ENCODE data around the gene BLOC1S5. TPM values are rescaled to one million over a fixed set of nuclear protein-coding genes. Genes with fewer than 3 reads are reported as not detected.
"Not testable (repeated sequence)": the region's sequence is repeated elsewhere in the genome, so short reads cannot be mapped to it uniquely, and the experiment has no call there.

BLOC1S5 gene
- total RNA-seq, 4 donors from 2014 or later: 8.3 to 13.1 (median 10.5) TPM

DNA sequence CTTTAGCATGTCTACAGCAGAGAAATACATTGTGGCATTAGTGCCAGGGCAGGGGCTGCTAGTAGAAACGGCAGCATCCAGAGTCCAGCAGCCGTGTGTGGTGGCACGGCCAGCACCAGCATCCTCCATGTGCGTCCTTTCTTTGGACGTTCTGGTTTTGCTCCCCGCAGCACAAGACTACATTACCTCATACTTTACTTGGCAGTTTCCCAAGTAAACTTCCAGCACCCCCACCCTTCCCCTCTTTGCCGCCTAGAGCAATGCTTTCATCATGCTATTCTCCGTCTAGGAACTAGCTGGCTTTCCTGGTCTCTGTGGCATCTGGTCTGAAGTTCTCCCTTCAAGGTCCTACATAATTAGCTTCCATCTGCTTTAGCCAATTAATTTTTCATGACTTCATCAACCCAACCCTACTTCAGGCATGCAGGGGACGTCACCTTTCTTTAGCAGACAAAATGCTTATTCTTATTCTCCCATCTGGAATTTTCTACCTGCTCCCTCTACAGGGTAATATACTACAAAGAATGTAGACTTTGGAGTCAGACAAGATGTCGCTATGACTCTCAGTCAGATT, 67.6 kb downstream of the BLOC1S5 start:
- no peak for DNase-seq (ENCODE audit: low spot score)
- TF ChIP-seq, protein P1, sequence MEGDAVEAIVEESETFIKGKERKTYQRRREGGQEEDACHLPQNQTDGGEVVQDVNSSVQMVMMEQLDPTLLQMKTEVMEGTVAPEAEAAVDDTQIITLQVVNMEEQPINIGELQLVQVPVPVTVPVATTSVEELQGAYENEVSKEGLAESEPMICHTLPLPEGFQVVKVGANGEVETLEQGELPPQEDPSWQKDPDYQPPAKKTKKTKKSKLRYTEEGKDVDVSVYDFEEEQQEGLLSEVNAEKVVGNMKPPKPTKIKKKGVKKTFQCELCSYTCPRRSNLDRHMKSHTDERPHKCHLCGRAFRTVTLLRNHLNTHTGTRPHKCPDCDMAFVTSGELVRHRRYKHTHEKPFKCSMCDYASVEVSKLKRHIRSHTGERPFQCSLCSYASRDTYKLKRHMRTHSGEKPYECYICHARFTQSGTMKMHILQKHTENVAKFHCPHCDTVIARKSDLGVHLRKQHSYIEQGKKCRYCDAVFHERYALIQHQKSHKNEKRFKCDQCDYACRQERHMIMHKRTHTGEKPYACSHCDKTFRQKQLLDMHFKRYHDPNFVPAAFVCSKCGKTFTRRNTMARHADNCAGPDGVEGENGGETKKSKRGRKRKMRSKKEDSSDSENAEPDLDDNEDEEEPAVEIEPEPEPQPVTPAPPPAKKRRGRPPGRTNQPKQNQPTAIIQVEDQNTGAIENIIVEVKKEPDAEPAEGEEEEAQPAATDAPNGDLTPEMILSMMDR (IDR thresholded peaks at IDR 0.05): no peak
- ATAC-seq (ENCODE audit: low FRiP score): no peak

DNA sequence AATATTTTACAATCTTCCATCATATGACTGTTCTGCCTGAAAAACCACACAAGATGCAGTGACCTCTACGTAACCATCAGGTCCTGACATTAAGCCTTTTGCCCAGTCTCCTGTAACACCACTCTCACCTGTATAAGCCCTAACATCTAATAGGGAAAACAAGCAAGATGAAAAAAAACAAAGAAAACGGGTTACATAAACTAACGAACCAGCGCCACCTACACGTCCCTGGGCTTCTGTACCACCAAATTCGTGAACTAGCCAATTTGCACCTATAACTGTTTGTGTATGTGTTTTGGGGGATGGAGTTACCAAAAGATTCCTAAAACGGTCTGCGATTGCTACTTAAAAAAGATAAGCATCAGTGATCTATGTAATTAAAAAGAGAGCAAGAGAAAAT, 70.2 kb downstream of the BLOC1S5 start:
- DNase-seq (ENCODE audit: low spot score) (no peak), ATAC-seq (ENCODE audit: low FRiP score) (no peak)
- TF ChIP-seq, protein P1 (IDR thresholded peaks at IDR 0.05): no peak

DNA sequence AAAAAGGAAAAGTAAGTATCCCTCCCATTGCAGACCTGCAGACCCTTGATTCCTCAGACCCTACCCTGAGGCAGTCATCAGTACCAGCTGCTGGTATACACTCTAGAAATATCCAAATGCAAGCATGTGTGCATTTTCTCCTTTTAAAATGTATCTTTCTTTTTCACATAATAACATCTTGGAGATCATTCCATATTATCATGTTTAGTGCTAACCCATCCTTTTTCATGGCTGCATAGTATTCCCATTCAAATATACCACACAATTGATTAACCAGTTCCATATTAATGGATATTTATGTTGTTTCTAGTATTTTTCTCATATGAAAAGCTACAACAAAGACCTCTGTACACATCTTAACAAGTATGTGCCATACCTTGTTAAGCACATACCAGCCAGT, 70.8 kb downstream of the BLOC1S5 start:
- DNase-seq (ENCODE audit: low spot score) (no peak), ATAC-seq (ENCODE audit: low FRiP score) (no peak)
- TF ChIP-seq, protein P1 (IDR thresholded peaks at IDR 0.05): no peak

DNA sequence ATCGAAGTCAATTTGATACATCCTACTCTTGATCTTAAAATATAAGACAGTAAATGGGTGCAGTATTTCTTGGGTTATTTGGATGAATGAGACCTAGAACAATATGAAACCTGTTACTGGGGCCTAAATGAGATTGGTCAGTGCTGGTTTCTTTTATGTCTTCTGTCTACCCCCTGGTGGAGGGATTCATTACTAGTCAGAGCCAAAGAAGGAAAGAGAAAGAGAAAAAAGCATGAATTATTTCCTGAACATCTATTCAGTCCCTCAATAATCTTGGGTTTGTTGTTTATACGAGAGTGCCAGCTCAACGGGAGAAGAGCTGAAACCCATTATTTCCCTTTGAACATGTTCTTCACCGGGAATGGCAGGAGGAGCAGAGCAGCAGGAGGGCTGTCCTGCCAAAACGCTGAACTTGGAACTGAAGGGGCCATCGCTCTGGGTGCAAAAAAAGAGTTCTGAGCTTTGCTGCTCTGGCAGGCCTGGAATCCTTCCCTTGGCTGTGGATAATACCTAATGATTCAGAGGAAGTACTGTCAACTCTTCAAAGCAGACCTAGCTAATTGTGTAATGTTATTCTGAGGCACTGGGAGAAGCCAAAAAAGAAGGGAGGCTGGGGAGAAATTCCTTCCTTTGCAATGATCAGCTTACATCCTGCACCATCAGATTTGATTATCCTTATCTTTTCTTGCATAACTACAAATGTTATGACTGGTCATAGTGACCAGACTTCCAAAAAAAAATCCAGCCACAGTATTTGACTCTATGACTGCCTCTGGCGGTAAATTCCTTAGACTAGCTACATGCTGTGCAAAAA, 72.0 kb downstream of the BLOC1S5 start:
- ATAC-seq (ENCODE audit: low FRiP score): peak; percentile 93
- TF ChIP-seq, protein P1 (IDR thresholded peaks at IDR 0.05): peak in 1 of 3 donors; percentile 19

DNA sequence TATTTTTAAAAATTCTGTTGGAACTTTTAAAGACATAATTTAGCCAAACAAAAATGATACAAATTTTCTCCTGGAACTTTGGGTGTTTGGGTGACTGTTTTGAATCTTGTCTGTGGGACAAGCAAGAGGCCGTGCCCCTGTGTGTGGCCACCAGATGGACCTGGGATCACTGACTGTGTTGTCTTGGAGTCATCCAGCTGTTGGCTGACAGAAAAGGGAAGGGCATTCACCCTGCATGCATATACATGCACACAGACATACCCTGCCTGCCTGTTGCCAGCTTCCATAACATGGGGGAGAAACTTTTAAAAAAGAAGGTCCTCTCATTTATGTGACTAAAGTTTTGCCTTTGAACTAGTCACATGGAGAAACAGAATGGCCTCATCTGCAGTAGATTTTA, 72.7 kb downstream of the BLOC1S5 start:
- no peak for DNase-seq (ENCODE audit: low spot score)
- ATAC-seq (ENCODE audit: low FRiP score): no peak
- TF ChIP-seq, protein P1 (IDR thresholded peaks at IDR 0.05): no peak

More for the DNA sequence above, 72.0 kb downstream of the BLOC1S5 start:
- DNase-seq (ENCODE audit: low spot score): no peak

DNA sequence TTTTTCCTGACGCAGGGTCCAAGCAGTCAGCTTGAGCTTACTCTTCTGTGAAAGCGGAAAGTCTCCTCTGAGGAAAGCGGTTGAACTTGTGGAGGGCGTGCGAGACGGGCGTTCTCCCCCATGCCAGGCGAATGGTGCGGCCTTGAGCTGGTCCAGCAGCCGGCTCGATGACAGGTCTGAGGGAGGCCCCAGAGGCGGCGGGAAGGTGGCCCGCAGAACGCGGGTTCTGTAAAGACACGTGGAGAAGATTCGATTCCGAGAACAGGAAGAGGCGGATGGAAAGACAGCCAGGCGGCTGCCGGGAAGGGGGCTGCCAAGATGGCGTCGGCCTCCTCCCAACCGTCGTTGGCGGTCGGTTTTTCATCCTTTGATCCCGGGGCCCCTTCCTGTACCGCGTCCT, 78.0 kb downstream of the BLOC1S5 start:
- ATAC-seq (ENCODE audit: low FRiP score) (no peak), DNase-seq (ENCODE audit: low spot score) (no peak)
- TF ChIP-seq, protein P1 (IDR thresholded peaks at IDR 0.05): no peak

DNA sequence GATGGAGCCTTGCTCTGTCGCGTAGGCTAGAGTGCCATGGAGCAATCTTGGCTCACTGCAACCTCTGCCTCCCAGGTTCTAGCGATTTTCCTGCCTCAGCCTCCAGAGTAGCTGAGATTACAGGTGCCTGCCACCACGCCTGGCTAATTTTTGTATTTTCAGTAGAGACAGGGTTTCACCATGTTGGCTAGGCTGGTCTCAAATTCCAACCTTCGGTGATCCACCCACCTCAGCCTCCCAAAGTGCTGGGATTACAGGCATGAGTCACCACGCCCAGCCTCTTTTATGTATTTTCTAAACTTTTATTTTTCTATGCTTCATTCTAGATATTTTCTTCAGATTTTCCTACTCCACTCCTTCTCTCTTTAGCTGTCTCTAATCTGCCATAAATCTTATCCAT, 80.2 kb downstream of the BLOC1S5 start:
- ATAC-seq (ENCODE audit: low FRiP score); DNase-seq (ENCODE audit: low spot score): not testable (repeated sequence)
